CD14-positive monocyte (primary cell): Measurements from ENCODE around the gene SLC38A3. TPM values are rescaled to one million over a fixed set of nuclear protein-coding genes. Genes with fewer than 3 reads are reported as not detected.

Source experiments
- DNase-seq, 3 donors: peaks; one replicate each; pipeline ENCODE4 v3.0.0-alpha.2; 2011 to 2022
- H2AFZ ChIP-seq: 2 replicates; pipeline ENCODE4 v1.6.0; 2012; ENCODE audit warnings: mild to moderate bottlenecking, low read depth, low read length, inconsistent platforms; ENCODE audit not compliant: insufficient read depth, poor library complexity, severe bottlenecking
- H3K27ac ChIP-seq, 2 donors: 1 replicate in 1 of 2; 2 replicates in 1 of 2; pipeline ENCODE4 v1.5.1; 2012 to 2013; ENCODE audit warnings: low read length in 2 of 2, control low read depth in 1 of 2, inconsistent platforms in 1 of 2, low read depth in 1 of 2, mild to moderate bottlenecking in 1 of 2
- H3K27me3 ChIP-seq, 2 donors: one replicate each; pipeline versions ENCODE4 v1.6.0 to v1.6.1; 2011 to 2013; ENCODE audit warnings: low read length in 2 of 2; ENCODE audit not compliant: control insufficient read depth in 2 of 2, insufficient read depth in 2 of 2
- H3K36me3 ChIP-seq, 2 donors: replicated peaks in 1 of 2; 1 replicate in 1 of 2; 2 replicates in 1 of 2; pipeline versions ENCODE4 v1.5.1 to v1.6.1; 2012 to 2013; ENCODE audit warnings: low read length in 2 of 2, control low read depth in 1 of 2, inconsistent platforms in 1 of 2, mild to moderate bottlenecking in 1 of 2; ENCODE audit not compliant: insufficient read depth in 2 of 2, control insufficient read depth in 1 of 2
- H3K4me1 ChIP-seq, 2 donors: 1 replicate in 1 of 2; 2 replicates in 1 of 2; pipeline versions ENCODE4 v1.5.1 to v1.6.1; 2012 to 2013; ENCODE audit warnings: low read length in 2 of 2, control low read depth in 1 of 2, inconsistent platforms in 1 of 2, mild to moderate bottlenecking in 1 of 2, moderate library complexity in 1 of 2; ENCODE audit not compliant: insufficient read depth in 2 of 2, control insufficient read depth in 1 of 2
- H3K4me2 ChIP-seq: replicated peaks from 2 replicates; pipeline ENCODE3; 2012; ENCODE audit warnings: low read length, moderate library complexity, mild to moderate bottlenecking; ENCODE audit not compliant: poor library complexity, severe bottlenecking; ENCODE audit errors: extremely low read depth
- H3K4me3 ChIP-seq, 3 experiments: fragments of 200-600 bp in 1 of 3; sonication (generic) in 1 of 3; replicated peaks in 1 of 3; 1 replicate in 2 of 3; 2 replicates in 1 of 3; pipeline ENCODE4 v1.5.1; 2011 to 2013; ENCODE audit warnings: low read length in 3 of 3, mild to moderate bottlenecking in 3 of 3, control low read depth in 2 of 3, low read depth in 2 of 3, inconsistent platforms in 1 of 3, moderate library complexity in 1 of 3
- H3K79me2 ChIP-seq: 2 replicates; pipeline ENCODE4 v1.6.0; 2012; ENCODE audit warnings: mild to moderate bottlenecking, control low read depth, inconsistent platforms, low read length, moderate library complexity; ENCODE audit not compliant: insufficient read depth
- H3K9ac ChIP-seq: 2 replicates; pipeline ENCODE4 v1.6.0; 2017; ENCODE audit warnings: low read length, mild to moderate bottlenecking; ENCODE audit not compliant: insufficient read depth, poor library complexity, severe bottlenecking
- H3K9me3 ChIP-seq, 2 donors: replicated peaks in 1 of 2; 1 replicate in 1 of 2; 2 replicates in 1 of 2; pipeline versions ENCODE4 v1.5.1 to v1.6.1; 2012 to 2013; ENCODE audit warnings: low read length in 2 of 2, control low read depth in 1 of 2; ENCODE audit not compliant: control insufficient read depth in 1 of 2, insufficient read depth in 1 of 2
- H4K20me1 ChIP-seq: 2 replicates; pipeline ENCODE4 v1.6.0; 2012; ENCODE audit warnings: mild to moderate bottlenecking, low read length, control low read depth, moderate library complexity; ENCODE audit not compliant: insufficient read depth
- H3K27ac Mint-ChIP-seq, 7 donors: one replicate each; pipeline ENCODE4 v1.8.0; 2020; ENCODE audit warnings: mild to moderate bottlenecking in 7 of 7, mixed read lengths in 7 of 7, moderate library complexity in 6 of 7, inconsistent platforms in 2 of 7
- H3K27me3 Mint-ChIP-seq, 3 donors: one replicate each; pipeline ENCODE4 v1.8.0; 2021 to 2022; ENCODE audit warnings: low read depth in 3 of 3, mild to moderate bottlenecking in 3 of 3, mixed read lengths in 3 of 3, moderate library complexity in 3 of 3, inconsistent platforms in 1 of 3
- H3K36me3 Mint-ChIP-seq, 2 donors: one replicate each; pipeline ENCODE4 v1.8.0; 2020; ENCODE audit warnings: mixed read lengths in 2 of 2, inconsistent platforms in 1 of 2, mild to moderate bottlenecking in 1 of 2
- H3K4me1 Mint-ChIP-seq: one replicate; pipeline ENCODE4 v1.8.0; 2020; ENCODE audit warnings: mild to moderate bottlenecking, mixed read lengths
- H3K4me3 Mint-ChIP-seq, 2 donors: one replicate each; pipeline ENCODE4 v1.8.0; 2020; ENCODE audit warnings: mild to moderate bottlenecking in 2 of 2, mixed read lengths in 2 of 2, moderate library complexity in 1 of 2
- H3K9me3 Mint-ChIP-seq, 7 donors: one replicate each; pipeline ENCODE4 v1.8.0; 2020 to 2022; ENCODE audit warnings: mixed read lengths in 7 of 7, mild to moderate bottlenecking in 6 of 7, moderate library complexity in 6 of 7, inconsistent platforms in 2 of 7
- CTCF ChIP-seq: fragments of 200-600 bp; IDR thresholded peaks from one replicate; pipeline ENCODE4 v1.8.0; 2022; ENCODE audit warnings: antibody characterized with exemption, mild to moderate bottlenecking
- WGBS: methylation state at CpG from one replicate; pipeline ENCODE4 v1.1.5; 2013; ENCODE audit warnings: missing lambda C conversion rate; ENCODE audit not compliant: insufficient coverage; 5-methylcytosine and 5-hydroxymethylcytosine counted together
- intact Hi-C, 2 donors: fragments of 100-400 bp; cut with micrococcal nuclease; formaldehyde crosslinking; loops; one replicate each; pipeline versions ENCODE4 v1.15.0 to v1.15.1; 2023
- polyA plus RNA-seq, 3 donors: library from polyadenylated mRNA; depleted of rRNA in 1 of 3; unstranded in 2 of 3; stranded (reverse) in 1 of 3; fragments of 300-500 nt in 2 of 3; fragments of >200 nt in 1 of 3; fragmentation: Illumina TruSeq in 2 of 3; gene quantifications; 1 replicate in 2 of 3; 2 replicates in 1 of 3; pipeline ENCODE4 v1.2.3, GENCODE V29; 2012 to 2021

The SLC38A3 gene
- polyA plus RNA-seq, 3 donors = not detected

- peak overlapping the region in 2 of 7 donors; percentile 63 to 65 for H3K27ac Mint-ChIP-seq
- peaks cover 0 to 16% of the 10 kb centered on the region in 2 donors for H3K9me3 ChIP-seq
- H3K27me3 ChIP-seq = peaks cover 19 to 49% of the 10 kb centered on the region in 2 donors
- H3K4me1 ChIP-seq = peaks cover 10 to 19% of the 10 kb centered on the region in 2 donors
- peak overlapping the region; percentile 30 for H3K9ac ChIP-seq
- peaks cover 0 to 16% (median 6%) of the 10 kb centered on the region in 7 donors for H3K9me3 Mint-ChIP-seq
- no peaks in the 10 kb centered on the region for H3K79me2 ChIP-seq
- no peak overlapping the region for H3K27ac ChIP-seq
- H3K27me3 Mint-ChIP-seq = peaks cover 44 to 56% (median 55%) of the 10 kb centered on the region in 3 donors
- H2AFZ ChIP-seq = no peak overlapping the region
- WGBS = 45% methylated on average over 10 of the region's 13 CpGs
- peak overlapping the region in 1 of 3 experiments; percentile 45 for H3K4me3 ChIP-seq
- TF ChIP-seq CTCF = no peak
- intact Hi-C loops = no loop called here
- H3K36me3 Mint-ChIP-seq = peaks cover 4 to 10% of the 10 kb centered on the region in 2 donors
- H3K4me3 Mint-ChIP-seq = peak overlapping the region; percentile 80 to 89
- H4K20me1 ChIP-seq = peaks cover 8% of the 10 kb centered on the region
- DNase-seq = no peak
- peak overlapping the region; percentile 81 for H3K4me2 ChIP-seq
- no peaks in the 10 kb centered on the region for H3K36me3 ChIP-seq
- peaks cover 25% of the 10 kb centered on the region for H3K4me1 Mint-ChIP-seq
Observed at GRCh38 chr3:50155891-50156290, 49.2 kb upstream of the SLC38A3 start.

GRCh38 chr3:50156549-50157493 is 48.2 kb upstream of the SLC38A3 start:
- Mint-ChIP-seq H3K36me3 (peaks cover 4 to 10% of the 10 kb centered on the region in 2 donors), H3K27me3 (peaks cover 41 to 54% (median 53%) of the 10 kb centered on the region in 3 donors), H3K27ac (peak overlapping the region in 2 of 7 donors; percentile 13 to 62), H3K4me3 (peak overlapping the region; percentile 53 to 89), H3K4me1 (peaks cover 25% of the 10 kb centered on the region), H3K9me3 (peaks cover 0 to 16% (median 6%) of the 10 kb centered on the region in 7 donors)
- H4K20me1 ChIP-seq = peaks cover 8% of the 10 kb centered on the region
- no peak overlapping the region for H3K9ac ChIP-seq
- no peak for DNase-seq
- H3K79me2 ChIP-seq = no peaks in the 10 kb centered on the region
- peaks cover 10 to 19% of the 10 kb centered on the region in 2 donors for H3K4me1 ChIP-seq
- TF ChIP-seq CTCF = no peak
- peaks cover 0 to 16% of the 10 kb centered on the region in 2 donors for H3K9me3 ChIP-seq
- no peak overlapping the region for H3K4me2 ChIP-seq
- peaks cover 19 to 49% of the 10 kb centered on the region in 2 donors for H3K27me3 ChIP-seq
- 50% methylated on average over 18 of the region's 20 CpGs for WGBS
- intact Hi-C loops = no loop called here
- no peak overlapping the region for H3K27ac ChIP-seq
- no peak overlapping the region for H3K4me3 ChIP-seq
- no peak overlapping the region for H2AFZ ChIP-seq
- no peaks in the 10 kb centered on the region for H3K36me3 ChIP-seq
